IMR-90 (cell line): Measurements from ENCODE around the gene LINC01488. TPM values are rescaled to one million over a fixed set of nuclear protein-coding genes. Genes with fewer than 3 reads are reported as not detected.

Source experiments
- ATAC-seq: fragments of 200-7000 bp; cut with Tn5 transposase; 2 replicates; pipeline ENCODE4 v1.9.1; 2020; ENCODE audit warnings: low read depth, mild to moderate bottlenecking, moderate library complexity
- BruUV-seq: library from RNA; stranded (reverse); fragments of 400-500 nt; replicated peaks from 2 replicates; lab custom pipeline; 2021; lab: Mats Ljungman, UMichigan
- CTCF ChIA-PET: fragments of 300-600 bp; formaldehyde crosslinking; extraction: SDS; loops from one replicate; lab custom pipeline; 2021; ENCODE audit warnings: antibody characterized with exemption; lab: Yijun Ruan, JAX
- POLR2A ChIA-PET: fragments of 300-600 bp; sonication (Branson Sonifier 250); formaldehyde crosslinking; loops from one replicate; lab custom pipeline; 2022; ENCODE audit warnings: antibody characterized with exemption; ENCODE audit not compliant: unreplicated experiment; lab: Charles Lee
- DNase-seq: peaks from one replicate; pipeline ENCODE4 v3.0.0; 2013
- H2AFZ ChIP-seq: replicated peaks from 2 replicates; pipeline ENCODE3; 2013; ENCODE audit warnings: low read length, mild to moderate bottlenecking; ENCODE audit not compliant: poor library complexity
- H2AK5ac ChIP-seq: 2 replicates; pipeline ENCODE4 v1.6.1; 2013; ENCODE audit warnings: low read depth, low read length, inconsistent platforms
- H2AK9ac ChIP-seq: replicated peaks from 2 replicates; pipeline ENCODE3; 2013; ENCODE audit warnings: mild to moderate bottlenecking, low read depth, low read length, moderate library complexity; ENCODE audit not compliant: poor library complexity
- H2BK120ac ChIP-seq: 2 replicates; pipeline ENCODE4 v1.6.1; 2013; ENCODE audit warnings: low read depth, low read length, inconsistent platforms
- H2BK15ac ChIP-seq: 3 replicates; pipeline ENCODE4 v1.6.1; 2013; ENCODE audit warnings: low read depth, low read length, inconsistent platforms
- H2BK20ac ChIP-seq: 2 replicates; pipeline ENCODE4 v1.6.1; 2013; ENCODE audit warnings: low read depth, mild to moderate bottlenecking, inconsistent platforms, low read length, moderate library complexity
- H2BK5ac ChIP-seq: 2 replicates; pipeline ENCODE4 v1.6.1; 2013; ENCODE audit warnings: mild to moderate bottlenecking, low read depth, low read length, inconsistent platforms; ENCODE audit not compliant: poor library complexity, severe bottlenecking
- H3K14ac ChIP-seq: replicated peaks from 2 replicates; pipeline ENCODE4 v1.6.1; 2013; ENCODE audit warnings: low read depth, low read length, inconsistent platforms
- H3K18ac ChIP-seq: 2 replicates; pipeline ENCODE4 v1.6.1; 2013; ENCODE audit warnings: low read depth, low read length, control low read depth
- H3K23ac ChIP-seq: 2 replicates; pipeline ENCODE4 v1.6.1; 2013; ENCODE audit warnings: low read depth, low read length, inconsistent platforms
- H3K27ac ChIP-seq: 2 replicates; pipeline ENCODE4 v1.5.1; 2013; ENCODE audit warnings: mild to moderate bottlenecking, control low read depth, low read length; ENCODE audit not compliant: insufficient read depth
- H3K27me3 ChIP-seq: 2 replicates; pipeline ENCODE4 v1.6.1; 2013; ENCODE audit warnings: low read length; ENCODE audit not compliant: control insufficient read depth, insufficient read depth
- H3K36me3 ChIP-seq: 2 replicates; pipeline ENCODE4 v1.6.1; 2013; ENCODE audit warnings: low read length, mixed read lengths; ENCODE audit not compliant: control insufficient read depth, insufficient read depth
- H3K4ac ChIP-seq: 2 replicates; pipeline ENCODE4 v1.6.1; 2013; ENCODE audit warnings: low read depth, low read length, inconsistent platforms
- H3K4me1 ChIP-seq: 2 replicates; pipeline ENCODE4 v1.6.1; 2013; ENCODE audit warnings: low read length, mixed read lengths; ENCODE audit not compliant: control insufficient read depth, insufficient read depth
- H3K4me2 ChIP-seq: 2 replicates; pipeline ENCODE4 v1.6.1; 2013; ENCODE audit warnings: low read depth, mild to moderate bottlenecking, control low read depth, low read length, moderate library complexity
- H3K4me3 ChIP-seq: 2 replicates; pipeline ENCODE4 v1.5.1; 2013; ENCODE audit warnings: low read depth, mild to moderate bottlenecking, control low read depth, low read length, moderate library complexity; ENCODE audit not compliant: insufficient read depth
- H3K56ac ChIP-seq: 2 replicates; pipeline ENCODE4 v1.6.1; 2013; ENCODE audit warnings: low read length, inconsistent platforms; ENCODE audit not compliant: insufficient read depth; ENCODE audit errors: extremely low read depth
- H3K79me1 ChIP-seq, 2 experiments: 2 replicates each; pipeline ENCODE4 v1.6.1; 2013; ENCODE audit warnings: low read length in 2 of 2, inconsistent platforms in 1 of 2, low read depth in 1 of 2
- H3K9ac ChIP-seq: 2 replicates; pipeline ENCODE4 v1.6.1; 2013; ENCODE audit warnings: low read depth, low read length, control low read depth
- H3K9me1 ChIP-seq: 2 replicates; pipeline ENCODE4 v1.6.1; 2013; ENCODE audit warnings: low read length, inconsistent platforms; ENCODE audit not compliant: insufficient read depth
- H3K9me3 ChIP-seq: 2 replicates; pipeline ENCODE4 v1.6.1; 2013; ENCODE audit warnings: low read length; ENCODE audit not compliant: control insufficient read depth, insufficient read depth
- H4K20me1 ChIP-seq: 2 replicates; pipeline ENCODE4 v1.6.1; 2013; ENCODE audit warnings: low read length, inconsistent platforms; ENCODE audit not compliant: insufficient read depth
- H4K5ac ChIP-seq: 2 replicates; pipeline ENCODE4 v1.6.1; 2013; ENCODE audit warnings: mild to moderate bottlenecking, low read depth, low read length, control low read depth
- H4K8ac ChIP-seq, 2 experiments: 2 replicates each; pipeline ENCODE4 v1.6.1; 2013; ENCODE audit warnings: low read depth in 2 of 2, low read length in 2 of 2, control low read depth in 1 of 2, inconsistent platforms in 1 of 2
- H4K91ac ChIP-seq: 2 replicates; pipeline ENCODE4 v1.6.1; 2013; ENCODE audit warnings: low read depth, low read length, inconsistent platforms; ENCODE audit not compliant: insufficient read depth
- CEBPB ChIP-seq: IDR thresholded peaks from 2 replicates; pipeline ENCODE4 v1.6.1; 2012; ENCODE audit warnings: low read depth, low read length, improper control_type of control experiment
- RAD21 ChIP-seq: IDR thresholded peaks from 2 replicates; pipeline ENCODE4 v1.6.1; 2012; ENCODE audit warnings: low read length, improper control_type of control experiment
- WGBS, 2 experiments: methylation state at CpG; one replicate each; pipeline versions ENCODE4 v1.1.5 to v1.1.7; 2013; ENCODE audit warnings: missing lambda C conversion rate in 2 of 2; ENCODE audit not compliant: insufficient read length in 1 of 2; ENCODE audit errors: extremely low coverage in 2 of 2; 5-methylcytosine and 5-hydroxymethylcytosine counted together
- dilution Hi-C: fragments of 300-500 bp; cut with HindIII; formaldehyde crosslinking; loops from one replicate; pipeline ENCODE4 v1.14.3; 2018; ENCODE audit warnings: low sequenced_read_pairs; ENCODE audit not compliant: unreplicated experiment
- in situ Hi-C: fragments of 300-500 bp; cut with MboI; formaldehyde crosslinking; loops from 3 replicates; pipeline ENCODE4 v1.14.3; 2019; ENCODE audit warnings: low sequenced_read_pairs, inconsistent platforms, mixed read lengths
- intact Hi-C: fragments of 100-400 bp; cut with micrococcal nuclease; formaldehyde crosslinking; loops from 2 replicates; pipeline ENCODE4 v1.10.0; 2022
- polyA plus RNA-seq, 3 experiments: library from polyadenylated mRNA; depleted of rRNA; stranded (reverse); fragments of >200 nt; gene quantifications; 2 replicates each; pipeline ENCODE4 v1.2.3, GENCODE V29; 2012; ENCODE audit warnings: low replicate concordance in 1 of 3
- total RNA-seq: library from RNA; depleted of rRNA; stranded (reverse); fragments of >200 nt; gene quantifications from 2 replicates; pipeline ENCODE4 v1.2.3, GENCODE V29; 2012

LINC01488 gene
- total and polyA plus RNA-seq, 2 of the 4 experiments (the other 2 are of a cell fraction), result not detected

- POLR2A ChIA-PET, result no interaction called here
- Histone ChIP-seq H3K23ac (no peak overlapping the region), H3K4me2 (no peak overlapping the region), H3K79me1 (no peaks in the 10 kb centered on the region), H3K9ac (no peak overlapping the region), H3K4me1 (peaks cover 10% of the 10 kb centered on the region), H3K4me3 (no peak overlapping the region), H2BK5ac (no peak overlapping the region), H3K18ac (peak overlapping the region; percentile 68; the same call in 1 of the 2 replicates), H3K9me1 (no peaks in the 10 kb centered on the region), H2AK9ac (no peak overlapping the region), H4K91ac (no peak overlapping the region), H3K27me3 (no peaks in the 10 kb centered on the region), H3K27ac (no peak overlapping the region), H2BK15ac (no peak overlapping the region), H3K56ac (no peak overlapping the region), H3K36me3 (no peaks in the 10 kb centered on the region), H3K4ac (no peak overlapping the region), H2BK120ac (peak overlapping the region; percentile 7; the same call in 1 of the 2 replicates), H2AK5ac (0 out of 2 replicates have a peak overlapping the region, but pooled peaks have one; percentile 64), H2AFZ (no peak overlapping the region), H2BK20ac (no peak overlapping the region), H3K9me3 (0 out of 2 replicates have a peak, but pooled peaks cover 3% of the 10 kb centered on the region), H4K5ac (no peak overlapping the region), H4K20me1 (no peaks in the 10 kb centered on the region), H4K8ac (0 out of 4 replicates have a peak overlapping the region, but pooled peaks of 1 of the 2 experiments have one; percentile 73), H3K14ac (0 out of 2 replicates have a peak overlapping the region, but pooled peaks have one; percentile 45)
- no TSS peak for BruUV-seq
- dilution Hi-C loops (no loop called here), intact Hi-C loops (no loop called here), in situ Hi-C loops (no loop called here)
- ATAC-seq, result no peak
- 100% methylated on average over 1 of the region's 1 CpG for WGBS, 2 experiments
- TF ChIP-seq CEBPB, result peak; percentile 6; the same call in 1 of the 2 replicates
- no peak for TF ChIP-seq RAD21
- DNase-seq, result peak; percentile 21
- CTCF ChIA-PET, result no interaction called here
Observed at GRCh38 chr11:69520186-69520916, 38.9 kb downstream of the LINC01488 start.
